Measurements from ENCODE around the gene SDK1.
A peak's percentile ranks its signal among the peaks of the same experiment; 100 is the strongest.

Gene SDK1, protein sequence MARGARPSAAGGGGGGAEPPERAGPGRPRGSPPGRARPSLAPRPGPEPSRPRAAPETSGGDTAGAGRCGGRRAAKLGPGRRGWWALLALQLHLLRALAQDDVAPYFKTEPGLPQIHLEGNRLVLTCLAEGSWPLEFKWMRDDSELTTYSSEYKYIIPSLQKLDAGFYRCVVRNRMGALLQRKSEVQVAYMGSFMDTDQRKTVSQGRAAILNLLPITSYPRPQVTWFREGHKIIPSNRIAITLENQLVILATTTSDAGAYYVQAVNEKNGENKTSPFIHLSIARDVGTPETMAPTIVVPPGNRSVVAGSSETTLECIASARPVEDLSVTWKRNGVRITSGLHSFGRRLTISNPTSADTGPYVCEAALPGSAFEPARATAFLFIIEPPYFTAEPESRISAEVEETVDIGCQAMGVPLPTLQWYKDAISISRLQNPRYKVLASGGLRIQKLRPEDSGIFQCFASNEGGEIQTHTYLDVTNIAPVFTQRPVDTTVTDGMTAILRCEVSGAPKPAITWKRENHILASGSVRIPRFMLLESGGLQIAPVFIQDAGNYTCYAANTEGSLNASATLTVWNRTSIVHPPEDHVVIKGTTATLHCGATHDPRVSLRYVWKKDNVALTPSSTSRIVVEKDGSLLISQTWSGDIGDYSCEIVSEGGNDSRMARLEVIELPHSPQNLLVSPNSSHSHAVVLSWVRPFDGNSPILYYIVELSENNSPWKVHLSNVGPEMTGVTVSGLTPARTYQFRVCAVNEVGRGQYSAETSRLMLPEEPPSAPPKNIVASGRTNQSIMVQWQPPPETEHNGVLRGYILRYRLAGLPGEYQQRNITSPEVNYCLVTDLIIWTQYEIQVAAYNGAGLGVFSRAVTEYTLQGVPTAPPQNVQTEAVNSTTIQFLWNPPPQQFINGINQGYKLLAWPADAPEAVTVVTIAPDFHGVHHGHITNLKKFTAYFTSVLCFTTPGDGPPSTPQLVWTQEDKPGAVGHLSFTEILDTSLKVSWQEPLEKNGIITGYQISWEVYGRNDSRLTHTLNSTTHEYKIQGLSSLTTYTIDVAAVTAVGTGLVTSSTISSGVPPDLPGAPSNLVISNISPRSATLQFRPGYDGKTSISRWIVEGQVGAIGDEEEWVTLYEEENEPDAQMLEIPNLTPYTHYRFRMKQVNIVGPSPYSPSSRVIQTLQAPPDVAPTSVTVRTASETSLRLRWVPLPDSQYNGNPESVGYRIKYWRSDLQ (N-terminal part only)

DNA sequence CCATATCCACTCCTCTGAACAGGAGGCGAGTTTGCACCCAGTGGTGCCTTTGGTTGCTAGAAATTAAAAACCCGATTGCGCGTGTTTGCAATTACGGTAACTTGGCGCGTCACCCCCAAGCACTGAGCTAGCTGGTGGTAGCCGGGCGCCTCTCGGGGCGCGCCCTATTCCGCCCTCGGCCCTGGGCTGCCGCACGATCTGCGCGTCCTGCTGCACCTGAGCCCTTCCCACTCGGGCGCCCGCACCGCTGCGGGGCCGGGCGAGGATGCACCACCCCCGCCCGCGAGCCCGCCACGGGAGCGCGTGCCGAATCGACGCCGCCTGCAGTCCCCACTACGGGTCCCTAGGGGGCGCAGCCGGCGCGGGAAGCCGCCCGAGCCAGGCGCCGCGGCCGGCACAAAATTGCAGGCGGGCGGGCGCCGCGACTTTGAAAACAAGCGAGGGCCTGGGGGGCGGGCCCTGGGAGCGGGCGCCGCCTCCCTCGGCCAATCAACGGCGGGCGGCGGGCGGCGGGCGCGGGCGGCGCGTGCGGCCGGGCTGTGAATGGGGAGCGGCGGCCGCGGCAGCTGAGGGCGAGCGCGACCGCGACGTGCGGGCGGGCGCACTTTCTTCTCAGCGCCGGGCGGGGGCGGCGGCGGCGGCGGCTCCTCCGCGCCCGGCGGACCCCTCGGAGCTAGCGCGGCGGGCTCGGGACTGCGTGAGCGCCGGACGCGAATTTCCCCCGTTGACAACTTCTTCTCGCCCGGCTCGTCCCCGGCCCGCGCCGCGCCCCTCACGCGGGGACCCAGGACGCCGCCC lies at the start of gene SDK1:
Gene SDK1, plus strand, starts transcription at position 602 of the 798 bp plus-strand sequence. CDS start 335 bp downstream, outside the sequence.
- DNase-seq (ENCODE audit: extremely low read depth, low read depth): peak; percentile 16
- TF ChIP-seq, protein P1, sequence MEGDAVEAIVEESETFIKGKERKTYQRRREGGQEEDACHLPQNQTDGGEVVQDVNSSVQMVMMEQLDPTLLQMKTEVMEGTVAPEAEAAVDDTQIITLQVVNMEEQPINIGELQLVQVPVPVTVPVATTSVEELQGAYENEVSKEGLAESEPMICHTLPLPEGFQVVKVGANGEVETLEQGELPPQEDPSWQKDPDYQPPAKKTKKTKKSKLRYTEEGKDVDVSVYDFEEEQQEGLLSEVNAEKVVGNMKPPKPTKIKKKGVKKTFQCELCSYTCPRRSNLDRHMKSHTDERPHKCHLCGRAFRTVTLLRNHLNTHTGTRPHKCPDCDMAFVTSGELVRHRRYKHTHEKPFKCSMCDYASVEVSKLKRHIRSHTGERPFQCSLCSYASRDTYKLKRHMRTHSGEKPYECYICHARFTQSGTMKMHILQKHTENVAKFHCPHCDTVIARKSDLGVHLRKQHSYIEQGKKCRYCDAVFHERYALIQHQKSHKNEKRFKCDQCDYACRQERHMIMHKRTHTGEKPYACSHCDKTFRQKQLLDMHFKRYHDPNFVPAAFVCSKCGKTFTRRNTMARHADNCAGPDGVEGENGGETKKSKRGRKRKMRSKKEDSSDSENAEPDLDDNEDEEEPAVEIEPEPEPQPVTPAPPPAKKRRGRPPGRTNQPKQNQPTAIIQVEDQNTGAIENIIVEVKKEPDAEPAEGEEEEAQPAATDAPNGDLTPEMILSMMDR (IDR thresholded peaks at IDR 0.05; ENCODE audit: low read depth, low read length, missing control alignments): peak; percentile 67
- peak within 1 kb of the TSS; percentile 50 for H3K4me3 ChIP-seq (replicated peaks; ENCODE audit: low read depth, low read length)

DNA sequence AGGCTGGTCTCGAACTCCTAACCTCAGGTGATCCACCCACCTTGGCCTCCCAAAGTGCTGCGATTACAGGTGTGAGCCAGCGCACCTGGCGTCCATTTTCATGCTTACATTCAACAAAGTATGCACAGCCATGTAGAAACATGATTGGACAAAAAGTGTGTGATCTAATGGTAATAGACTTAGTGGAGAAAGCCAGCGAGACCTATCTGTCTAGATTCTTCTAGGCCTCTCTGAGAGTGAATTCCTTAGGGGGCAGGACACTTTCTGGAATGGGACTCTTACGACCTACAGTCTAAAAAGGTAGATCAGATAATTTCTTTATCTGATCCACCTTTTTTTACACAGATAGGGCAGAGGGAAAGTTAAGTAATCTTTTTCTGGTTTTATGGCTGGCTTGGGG lies 46.3 kb upstream of the SDK1 start:
- TF ChIP-seq, protein P1 (IDR thresholded peaks at IDR 0.05; ENCODE audit: low read depth, low read length, missing control alignments): no peak
- no peak overlapping the region for H3K4me3 ChIP-seq (replicated peaks; ENCODE audit: low read depth, low read length)
- DNase-seq (ENCODE audit: extremely low read depth, low read depth): no peak

DNA sequence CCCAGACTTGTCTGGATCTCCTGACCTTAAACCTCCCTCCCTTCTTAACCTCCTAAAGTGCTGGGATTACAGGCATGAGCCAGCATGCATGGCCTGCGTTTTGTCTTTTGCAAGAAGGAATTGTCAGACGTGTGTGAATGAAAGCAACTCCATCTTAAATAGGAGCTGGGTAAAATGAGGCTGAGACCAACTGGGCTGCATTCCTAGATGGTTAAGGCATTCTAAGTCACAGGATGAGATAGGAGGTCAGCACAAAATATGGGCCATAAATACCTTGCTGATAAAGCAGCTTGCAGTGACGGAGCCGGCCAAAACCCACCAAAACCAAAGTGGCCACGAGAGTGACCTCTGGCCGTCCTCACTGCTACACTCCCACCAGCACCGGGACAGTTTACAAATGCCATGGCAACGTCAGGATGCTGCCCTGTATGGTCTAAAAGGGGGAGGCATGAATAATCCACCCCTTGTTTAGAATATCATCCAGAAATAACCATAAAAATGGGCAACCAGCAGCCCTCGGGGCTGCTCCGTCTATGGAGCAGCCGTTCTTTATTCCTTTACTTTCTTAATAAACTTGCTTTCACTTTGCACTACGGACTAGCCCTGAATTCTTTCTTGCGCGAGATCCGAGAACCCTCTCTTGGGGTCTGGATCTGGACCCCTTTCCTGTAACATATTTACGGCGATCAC lies 41.2 kb upstream of the SDK1 start:
- TF ChIP-seq, protein P1 (IDR thresholded peaks at IDR 0.05; ENCODE audit: low read depth, low read length, missing control alignments): no peak
- peak overlapping the region; percentile 41 for H3K4me3 ChIP-seq (replicated peaks; ENCODE audit: low read depth, low read length)
- DNase-seq (ENCODE audit: extremely low read depth, low read depth): no peak

DNA sequence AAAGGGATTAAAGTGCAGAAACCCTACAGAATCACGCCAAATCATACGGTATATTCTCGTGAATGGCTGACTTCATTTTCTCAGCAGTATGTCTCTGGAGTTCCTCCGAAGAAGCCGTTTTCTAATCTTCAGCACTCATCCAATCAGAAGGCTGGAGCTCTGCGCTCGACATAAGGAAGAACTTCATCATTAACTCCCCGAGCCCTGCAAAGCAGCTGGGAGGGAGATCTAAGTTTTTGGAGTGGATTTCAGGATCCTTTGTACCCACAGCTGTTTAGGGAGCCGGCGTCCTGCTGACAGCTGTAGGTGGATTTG lies 40.7 kb upstream of the SDK1 start:
- TF ChIP-seq, protein P1 (IDR thresholded peaks at IDR 0.05; ENCODE audit: low read depth, low read length, missing control alignments): no peak
- peak overlapping the region; percentile 41 for H3K4me3 ChIP-seq (replicated peaks; ENCODE audit: low read depth, low read length)
- DNase-seq (ENCODE audit: extremely low read depth, low read depth): no peak

DNA sequence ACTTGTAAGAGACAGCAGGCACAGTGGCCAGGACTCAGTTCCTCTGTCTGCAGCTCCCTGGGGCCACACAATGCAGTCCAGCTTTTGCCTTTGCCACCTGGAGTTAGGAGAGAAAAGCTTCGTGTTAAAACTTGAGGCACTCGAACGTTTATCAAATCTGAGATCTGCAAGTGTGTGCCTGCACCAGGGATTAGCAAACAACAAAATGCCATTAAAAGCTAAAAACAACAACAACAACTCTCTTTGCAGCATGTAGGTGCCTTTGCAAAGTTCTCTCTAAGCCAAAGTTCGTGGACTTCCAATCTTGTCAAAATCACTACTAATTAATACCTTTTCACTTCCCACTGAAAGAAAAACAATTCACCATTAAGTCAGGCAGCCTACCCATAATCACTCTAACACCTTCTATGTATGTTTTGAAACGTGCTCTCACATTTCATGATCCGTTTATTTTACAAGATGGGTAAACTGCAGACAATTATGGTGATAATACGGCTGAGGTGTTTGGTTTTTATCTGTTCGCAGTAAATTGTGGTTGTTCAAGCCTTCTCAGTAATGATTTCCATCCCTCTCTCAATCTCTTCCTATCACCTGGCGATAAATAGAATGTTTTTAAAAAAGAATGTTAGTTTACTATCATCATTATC lies 36.2 kb upstream of the SDK1 start:
- no peak overlapping the region for H3K4me3 ChIP-seq (replicated peaks; ENCODE audit: low read depth, low read length)
- no peak for DNase-seq (ENCODE audit: extremely low read depth, low read depth)
- TF ChIP-seq, protein P1 (IDR thresholded peaks at IDR 0.05; ENCODE audit: low read depth, low read length, missing control alignments): no peak
